Neural cell (in vitro differentiated cells): Measurements from ENCODE around the gene MINAR2. TPM values are rescaled to one million over a fixed set of nuclear protein-coding genes. Genes with fewer than 3 reads are reported as not detected.
A peak's percentile ranks its signal among the peaks of the same experiment; 100 is the strongest.

Experiments
- H2AFZ ChIP-seq: fragments of 200-600, 300-800 bp; sonication (generic), shearing (Covaris generic); 2 replicates; pipeline ENCODE4 v1.6.0; 2014; ENCODE audit warnings: low read depth, mild to moderate bottlenecking, antibody characterized with exemption, low read length, moderate library complexity
- H3F3A ChIP-seq: fragments of 200-600 bp; shearing (Covaris generic); 2 replicates; pipeline ENCODE4 v1.6.1; 2016; ENCODE audit warnings: mild to moderate bottlenecking, moderate library complexity, mixed read lengths, antibody characterized with exemption, low read length; ENCODE audit not compliant: insufficient read depth, poor library complexity, severe bottlenecking
- H3K27ac ChIP-seq: fragments of 200-600, 300-800 bp; sonication (generic), shearing (Covaris generic); 2 replicates; pipeline ENCODE4 v1.5.1; 2014; ENCODE audit warnings: mild to moderate bottlenecking, low read length, moderate library complexity
- H3K27me3 ChIP-seq: fragments of 300-800, 200-600 bp; sonication (generic), shearing (Covaris generic); 2 replicates; pipeline ENCODE4 v1.6.0; 2014; ENCODE audit warnings: mild to moderate bottlenecking, low read depth, low read length, moderate library complexity; ENCODE audit not compliant: insufficient read depth
- H3K36me3 ChIP-seq: fragments of 300-800, 200-600 bp; sonication (generic), shearing (Covaris generic); 2 replicates; pipeline ENCODE4 v1.5.1; 2014; ENCODE audit warnings: mild to moderate bottlenecking, antibody characterized with exemption, low read length, moderate library complexity; ENCODE audit not compliant: insufficient read depth
- H3K4me2 ChIP-seq: fragments of 300-800, 200-600 bp; sonication (generic), shearing (Covaris generic); 2 replicates; pipeline ENCODE4 v1.6.0; 2014; ENCODE audit warnings: mild to moderate bottlenecking, low read length
- H3K4me3 ChIP-seq: fragments of 300-800, 200-600 bp; sonication (generic), shearing (Covaris generic); 2 replicates; pipeline ENCODE4 v1.5.1; 2014; ENCODE audit warnings: mild to moderate bottlenecking, low read length, moderate library complexity
- H3K79me2 ChIP-seq: fragments of 200-600 bp; shearing (Covaris generic); replicated peaks from 2 replicates; pipeline ENCODE4 v1.6.0; 2014; ENCODE audit warnings: mild to moderate bottlenecking, low read length, moderate library complexity; ENCODE audit not compliant: insufficient read depth
- H3K9ac ChIP-seq: fragments of 300-800, 200-600 bp; sonication (generic), shearing (Covaris generic); 2 replicates; pipeline ENCODE4 v1.6.1; 2016; ENCODE audit warnings: mild to moderate bottlenecking, low read length, mixed read lengths
- H3K9me2 ChIP-seq: fragments of 200-600 bp; shearing (Covaris generic); 2 replicates; pipeline ENCODE4 v1.6.1; 2016; ENCODE audit warnings: mild to moderate bottlenecking, low read length, mixed read lengths; ENCODE audit not compliant: insufficient read depth
- H3K9me3 ChIP-seq: fragments of 200-600, 300-800 bp; sonication (generic), shearing (Covaris generic); 2 replicates; pipeline ENCODE4 v1.6.1; 2016; ENCODE audit warnings: mild to moderate bottlenecking, mixed run types, low read length, moderate library complexity, mixed read lengths
- H4K20me1 ChIP-seq: fragments of 200-600 bp; shearing (Covaris generic); 2 replicates; pipeline ENCODE4 v1.6.1; 2016; ENCODE audit warnings: mild to moderate bottlenecking, mixed run types; ENCODE audit not compliant: insufficient read depth
- CTCF ChIP-seq: fragments of 450-650 bp; IDR thresholded peaks from 2 replicates; pipeline ENCODE4 v1.5.1; 2014; ENCODE audit warnings: antibody characterized with exemption, mild to moderate bottlenecking, moderate library complexity; ENCODE audit not compliant: poor library complexity, severe bottlenecking
- EP300 ChIP-seq: fragments of 450-650 bp; conservative IDR thresholded peaks from 2 replicates; pipeline ENCODE4 v1.6.1; 2014; ENCODE audit warnings: antibody characterized with exemption, mild to moderate bottlenecking, moderate library complexity; ENCODE audit not compliant: poor library complexity, severe bottlenecking
- EZH2 ChIP-seq: fragments of 200-600, 300-800 bp; shearing (Covaris generic), sonication (generic); IDR thresholded peaks from 2 replicates; pipeline ENCODE4 v1.6.1; 2014; ENCODE audit warnings: antibody characterized with exemption, low read length, borderline replicate concordance, mild to moderate bottlenecking; ENCODE audit not compliant: insufficient read depth, poor library complexity, severe bottlenecking
- MXI1 ChIP-seq: fragments of 450-650 bp; conservative IDR thresholded peaks from 2 replicates; pipeline ENCODE4 v1.6.1; 2014; ENCODE audit warnings: antibody characterized with exemption, mild to moderate bottlenecking; ENCODE audit not compliant: poor library complexity, severe bottlenecking
- POLR2AphosphoS5 ChIP-seq: IDR thresholded peaks from 2 replicates; pipeline ENCODE4 v1.6.1; 2012
- RAD21 ChIP-seq: fragments of 450-650 bp; conservative IDR thresholded peaks from 2 replicates; pipeline ENCODE4 v1.6.1; 2014; ENCODE audit warnings: antibody characterized with exemption, mild to moderate bottlenecking, moderate library complexity
- REST ChIP-seq: IDR thresholded peaks from 2 replicates; pipeline ENCODE4 v1.6.1; 2012; ENCODE audit warnings: borderline replicate concordance
- SMC3 ChIP-seq: fragments of 450-650 bp; conservative IDR thresholded peaks from 2 replicates; pipeline ENCODE4 v1.6.1; 2014; ENCODE audit warnings: antibody characterized with exemption, mild to moderate bottlenecking, moderate library complexity; ENCODE audit not compliant: poor library complexity
- TAF1 ChIP-seq: IDR thresholded peaks from 2 replicates; pipeline ENCODE4 v1.6.1; 2012; ENCODE audit warnings: low read depth
- polyA plus RNA-seq: library from polyadenylated mRNA; depleted of rRNA; stranded (reverse); fragments of >200 nt; gene quantifications from 2 replicates; pipeline ENCODE4 v1.2.3, GENCODE V29; 2014

The MINAR2 gene
- polyA plus RNA-seq, 1 donor from 2014 or later: 0.19 TPM

- Histone ChIP-seq H2AFZ (no peak overlapping the region), H4K20me1 (no peaks in the 10 kb centered on the region), H3F3A (no peaks in the 10 kb centered on the region), H3K9me3 (no peaks in the 10 kb centered on the region), H3K4me2 (no peak overlapping the region), H3K36me3 (no peaks in the 10 kb centered on the region), H3K9me2 (no peaks in the 10 kb centered on the region), H3K4me3 (no peak overlapping the region), H3K27me3 (no peaks in the 10 kb centered on the region), H3K9ac (no peak overlapping the region), H3K79me2 (no peaks in the 10 kb centered on the region), H3K27ac (no peak overlapping the region)
- TF ChIP-seq CTCF (peak; percentile 91), EP300 (no peak), MXI1 (no peak), SMC3 (peak; percentile 97), TAF1 (no peak), EZH2 (no peak), POLR2AphosphoS5 (no peak), REST (no peak), RAD21 (peak; percentile 93)
Observed at GRCh38 chr5:129771058-129771838, 23.4 kb downstream of the MINAR2 start.

- TF ChIP-seq POLR2AphosphoS5 (no peak), REST (no peak), CTCF (no peak), TAF1 (no peak), SMC3 (no peak), RAD21 (no peak), EZH2 (no peak), EP300 (no peak), MXI1 (no peak)
- H3K4me2 ChIP-seq: no peak overlapping the region
- no peak overlapping the region for H3K27ac ChIP-seq
- no peaks in the 10 kb centered on the region for H4K20me1 ChIP-seq
- H3K27me3 ChIP-seq: no peaks in the 10 kb centered on the region
- H3F3A ChIP-seq: no peaks in the 10 kb centered on the region
- no peaks in the 10 kb centered on the region for H3K36me3 ChIP-seq
- no peaks in the 10 kb centered on the region for H3K9me2 ChIP-seq
- no peak overlapping the region for H3K9ac ChIP-seq
- no peaks in the 10 kb centered on the region for H3K79me2 ChIP-seq
- no peak overlapping the region for H3K4me3 ChIP-seq
- H2AFZ ChIP-seq: no peak overlapping the region
- no peaks in the 10 kb centered on the region for H3K9me3 ChIP-seq
Observed at GRCh38 chr5:129773376-129773775, 25.5 kb downstream of the MINAR2 start.
